HG03108 (cell line): ENCODE measurements around the gene TSPAN3.

ENCODE experiments used
- ATAC-seq: cut with Tn5 transposase; IDR thresholded peaks from one replicate; pipeline ENCODE4 v1.9.1; 2021; ENCODE audit warnings: moderate library complexity; ENCODE audit not compliant: unreplicated experiment

Gene TSPAN3

GRCh38 chr15:76993114-76993725 lies 77.7 kb downstream of the TSPAN3 start:
- ATAC-seq = no peak

DNA sequence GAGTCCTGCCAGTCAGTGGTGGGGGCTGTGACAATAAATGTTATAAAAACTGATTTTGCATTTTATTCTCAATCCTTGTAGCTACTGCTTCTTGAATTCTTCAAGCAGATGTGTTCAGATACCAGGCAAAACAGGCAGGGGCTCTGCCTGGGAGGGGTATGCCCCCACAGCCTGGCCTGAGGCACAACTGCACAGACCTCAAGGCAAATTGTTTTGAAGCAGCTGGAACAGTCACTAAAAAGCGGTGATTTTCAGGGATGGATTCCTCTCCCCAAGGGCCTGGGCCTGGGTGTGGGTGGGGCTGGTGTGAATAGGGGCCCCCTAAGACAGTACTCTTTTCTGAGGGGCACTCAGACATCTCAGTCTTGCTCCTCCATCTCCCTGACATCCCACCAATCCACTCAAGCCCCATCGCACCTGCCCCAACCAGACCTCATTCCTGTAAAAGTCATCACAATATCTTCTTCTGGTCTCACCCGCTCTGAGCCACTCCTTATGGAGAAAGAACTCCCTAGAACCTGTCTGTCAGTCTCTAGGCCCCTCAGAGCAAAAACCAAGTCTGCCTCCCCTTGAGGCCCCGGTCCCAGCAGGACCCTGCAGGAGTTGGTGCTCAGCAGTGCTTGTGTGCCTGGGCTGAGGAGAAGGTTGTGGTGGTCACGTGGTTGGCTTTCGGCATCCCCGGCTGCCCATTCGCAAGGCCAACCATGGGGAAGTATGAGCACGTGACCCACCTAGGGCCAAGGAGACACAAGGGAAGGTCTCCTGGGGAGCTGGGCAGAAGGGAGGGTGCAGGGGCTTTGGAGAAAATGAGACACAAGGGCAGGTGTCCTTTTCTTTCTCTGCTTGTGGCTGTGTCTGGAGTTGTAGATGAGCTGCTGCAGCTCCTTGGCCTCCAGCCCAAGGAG lies 78.9 kb downstream of the TSPAN3 start:
- ATAC-seq = no peak
